ENCODE measurements around the gene PPARD.

PPARD gene

GRCh38 chr6:35391240-35391968, 49.0 kb downstream of the PPARD start:
- Histone ChIP-seq H3K27me3 (ENCODE audit: control insufficient read depth in 1 of 2, insufficient read depth in 2 of 2, low read length in 2 of 2) (no peaks in the 10 kb centered on the region), H3K9ac (ENCODE audit: low read length) (no peak overlapping the region), H3K4me1 (ENCODE audit: insufficient read depth, low read length) (peaks cover 2% of the 10 kb centered on the region), H3K9me3 (ENCODE audit: low read length) (no peaks in the 10 kb centered on the region), H3K36me3 (ENCODE audit: insufficient read depth, low read length) (no peaks in the 10 kb centered on the region), H3K4me3 (ENCODE audit: low read depth in 1 of 2, low read length in 2 of 2) (no peak overlapping the region), H3K27ac (ENCODE audit: low read depth, low read length) (no peak overlapping the region)

- Histone ChIP-seq H3K36me3 (ENCODE audit: insufficient read depth, low read length) (no peaks in the 10 kb centered on the region), H3K9me3 (ENCODE audit: low read length) (no peaks in the 10 kb centered on the region), H3K27me3 (ENCODE audit: control insufficient read depth in 1 of 2, insufficient read depth in 2 of 2, low read length in 2 of 2) (no peaks in the 10 kb centered on the region), H3K4me1 (ENCODE audit: insufficient read depth, low read length) (no peaks in the 10 kb centered on the region), H3K4me3 (ENCODE audit: low read depth in 1 of 2, low read length in 2 of 2) (no peak overlapping the region), H3K9ac (ENCODE audit: low read length) (no peak overlapping the region), H3K27ac (ENCODE audit: low read depth, low read length) (no peak overlapping the region)
Measured at GRCh38 chr6:35392111-35392702, 49.8 kb downstream of the PPARD start.

- Histone ChIP-seq H3K27me3 (ENCODE audit: control insufficient read depth in 1 of 2, insufficient read depth in 2 of 2, low read length in 2 of 2) (no peaks in the 10 kb centered on the region), H3K27ac (ENCODE audit: low read depth, low read length) (no peak overlapping the region)
Measured at GRCh38 chr6:35392773-35393672, 50.7 kb downstream of the PPARD start.

GRCh38 chr6:35396991-35397390, 54.6 kb downstream of the PPARD start:
- Histone ChIP-seq H3K4me3 (ENCODE audit: low read depth in 1 of 2, low read length in 2 of 2) (no peak overlapping the region), H3K4me1 (ENCODE audit: insufficient read depth, low read length) (no peaks in the 10 kb centered on the region), H3K27me3 (ENCODE audit: control insufficient read depth in 1 of 2, insufficient read depth in 2 of 2, low read length in 2 of 2) (no peaks in the 10 kb centered on the region), H3K36me3 (ENCODE audit: insufficient read depth, low read length) (no peaks in the 10 kb centered on the region), H3K9ac (ENCODE audit: low read length) (no peak overlapping the region), H3K9me3 (ENCODE audit: low read length) (no peaks in the 10 kb centered on the region), H3K27ac (ENCODE audit: low read depth, low read length) (no peak overlapping the region)

More at GRCh38 chr6:35392773-35393672, 50.7 kb downstream of the PPARD start:
- Histone ChIP-seq H3K4me1 (ENCODE audit: insufficient read depth, low read length) (no peaks in the 10 kb centered on the region), H3K36me3 (ENCODE audit: insufficient read depth, low read length) (no peaks in the 10 kb centered on the region), H3K9ac (ENCODE audit: low read length) (no peak overlapping the region), H3K4me3 (ENCODE audit: low read depth in 1 of 2, low read length in 2 of 2) (no peak overlapping the region), H3K9me3 (ENCODE audit: low read length) (no peaks in the 10 kb centered on the region)

- no peak overlapping the region for H3K9ac ChIP-seq (ENCODE audit: low read length)
- H3K4me3 ChIP-seq (ENCODE audit: low read depth in 1 of 2, low read length in 2 of 2), result no peak overlapping the region
- no peaks in the 10 kb centered on the region for H3K27me3 ChIP-seq (ENCODE audit: control insufficient read depth in 1 of 2, insufficient read depth in 2 of 2, low read length in 2 of 2)
- no peaks in the 10 kb centered on the region for H3K36me3 ChIP-seq (ENCODE audit: insufficient read depth, low read length)
- H3K4me1 ChIP-seq (ENCODE audit: insufficient read depth, low read length), result no peaks in the 10 kb centered on the region
- no peaks in the 10 kb centered on the region for H3K9me3 ChIP-seq (ENCODE audit: low read length)
- H3K27ac ChIP-seq (ENCODE audit: low read depth, low read length), result no peak overlapping the region
Measured at GRCh38 chr6:35397806-35398418, 55.6 kb downstream of the PPARD start.

- no peaks in the 10 kb centered on the region for H3K36me3 ChIP-seq (ENCODE audit: insufficient read depth, low read length)
- no peak overlapping the region for H3K9ac ChIP-seq (ENCODE audit: low read length)
- H3K27ac ChIP-seq (ENCODE audit: low read depth, low read length), result no peak overlapping the region
- no peaks in the 10 kb centered on the region for H3K4me1 ChIP-seq (ENCODE audit: insufficient read depth, low read length)
- no peak overlapping the region for H3K4me3 ChIP-seq (ENCODE audit: low read depth in 1 of 2, low read length in 2 of 2)
- no peaks in the 10 kb centered on the region for H3K9me3 ChIP-seq (ENCODE audit: low read length)
- no peaks in the 10 kb centered on the region for H3K27me3 ChIP-seq (ENCODE audit: control insufficient read depth in 1 of 2, insufficient read depth in 2 of 2, low read length in 2 of 2)
Measured at GRCh38 chr6:35398526-35398925, 56.2 kb downstream of the PPARD start.

GRCh38 chr6:35400111-35400510, 57.8 kb downstream of the PPARD start:
- H3K36me3 ChIP-seq (ENCODE audit: insufficient read depth, low read length), result no peaks in the 10 kb centered on the region
- no peak overlapping the region for H3K27ac ChIP-seq (ENCODE audit: low read depth, low read length)
- H3K27me3 ChIP-seq (ENCODE audit: control insufficient read depth in 1 of 2, insufficient read depth in 2 of 2, low read length in 2 of 2), result no peaks in the 10 kb centered on the region
- H3K4me3 ChIP-seq (ENCODE audit: low read depth in 1 of 2, low read length in 2 of 2), result no peak overlapping the region
- H3K9me3 ChIP-seq (ENCODE audit: low read length), result no peaks in the 10 kb centered on the region
- no peak overlapping the region for H3K9ac ChIP-seq (ENCODE audit: low read length)
- no peaks in the 10 kb centered on the region for H3K4me1 ChIP-seq (ENCODE audit: insufficient read depth, low read length)

- H3K9ac ChIP-seq (ENCODE audit: low read length), result no peak overlapping the region
- H3K4me3 ChIP-seq (ENCODE audit: low read depth in 1 of 2, low read length in 2 of 2), result no peak overlapping the region
- no peaks in the 10 kb centered on the region for H3K36me3 ChIP-seq (ENCODE audit: insufficient read depth, low read length)
- H3K9me3 ChIP-seq (ENCODE audit: low read length), result no peaks in the 10 kb centered on the region
- no peaks in the 10 kb centered on the region for H3K4me1 ChIP-seq (ENCODE audit: insufficient read depth, low read length)
- H3K27me3 ChIP-seq (ENCODE audit: control insufficient read depth in 1 of 2, insufficient read depth in 2 of 2, low read length in 2 of 2), result no peaks in the 10 kb centered on the region
- H3K27ac ChIP-seq (ENCODE audit: low read depth, low read length), result no peak overlapping the region
Measured at GRCh38 chr6:35400901-35401311, 58.5 kb downstream of the PPARD start.

GRCh38 chr6:35401514-35401913, 59.2 kb downstream of the PPARD start:
- H3K4me3 ChIP-seq (ENCODE audit: low read depth in 1 of 2, low read length in 2 of 2), result no peak overlapping the region
- H3K4me1 ChIP-seq (ENCODE audit: insufficient read depth, low read length), result no peaks in the 10 kb centered on the region
- no peaks in the 10 kb centered on the region for H3K36me3 ChIP-seq (ENCODE audit: insufficient read depth, low read length)
- no peaks in the 10 kb centered on the region for H3K27me3 ChIP-seq (ENCODE audit: control insufficient read depth in 1 of 2, insufficient read depth in 2 of 2, low read length in 2 of 2)
- no peak overlapping the region for H3K27ac ChIP-seq (ENCODE audit: low read depth, low read length)
- no peak overlapping the region for H3K9ac ChIP-seq (ENCODE audit: low read length)
- H3K9me3 ChIP-seq (ENCODE audit: low read length), result no peaks in the 10 kb centered on the region

- H3K9ac ChIP-seq (ENCODE audit: low read length), result no peak overlapping the region
- no peak overlapping the region for H3K27ac ChIP-seq (ENCODE audit: low read depth, low read length)
- H3K4me1 ChIP-seq (ENCODE audit: insufficient read depth, low read length), result no peaks in the 10 kb centered on the region
- no peaks in the 10 kb centered on the region for H3K9me3 ChIP-seq (ENCODE audit: low read length)
- no peak overlapping the region for H3K4me3 ChIP-seq (ENCODE audit: low read depth in 1 of 2, low read length in 2 of 2)
- H3K27me3 ChIP-seq (ENCODE audit: control insufficient read depth in 1 of 2, insufficient read depth in 2 of 2, low read length in 2 of 2), result no peaks in the 10 kb centered on the region
- H3K36me3 ChIP-seq (ENCODE audit: insufficient read depth, low read length), result no peaks in the 10 kb centered on the region
Measured at GRCh38 chr6:35402136-35402855, 59.9 kb downstream of the PPARD start.

- no peaks in the 10 kb centered on the region for H3K36me3 ChIP-seq (ENCODE audit: insufficient read depth, low read length)
- no peak overlapping the region for H3K27ac ChIP-seq (ENCODE audit: low read depth, low read length)
- no peaks in the 10 kb centered on the region for H3K27me3 ChIP-seq (ENCODE audit: control insufficient read depth in 1 of 2, insufficient read depth in 2 of 2, low read length in 2 of 2)
- no peak overlapping the region for H3K4me3 ChIP-seq (ENCODE audit: low read depth in 1 of 2, low read length in 2 of 2)
- H3K4me1 ChIP-seq (ENCODE audit: insufficient read depth, low read length), result no peaks in the 10 kb centered on the region
- H3K9ac ChIP-seq (ENCODE audit: low read length), result no peak overlapping the region
- H3K9me3 ChIP-seq (ENCODE audit: low read length), result no peaks in the 10 kb centered on the region
Measured at GRCh38 chr6:35402856-35403191, 60.5 kb downstream of the PPARD start.

Data from muscle layer of colon (tissue), 2 donors.